AG04449 (cell line): ENCODE results near the gene NAT9.
A peak's percentile ranks its signal among the peaks of the same experiment; 100 is the strongest.

Experiments
- CTCF ChIA-PET: fragments of 350-600 bp; formaldehyde crosslinking; extraction: SDS; loops from one replicate; lab custom pipeline; 2021; ENCODE audit warnings: antibody characterized with exemption; lab: Yijun Ruan, JAX
- POLR2A ChIA-PET: fragments of 400-600, 350-600 bp; formaldehyde crosslinking; extraction: SDS; loops from one replicate; lab custom pipeline; 2020; ENCODE audit warnings: antibody characterized with exemption, inconsistent platforms; lab: Yijun Ruan, JAX
- DNase-seq: peaks from one replicate; pipeline ENCODE4 v3.0.0-alpha.2; 2010; ENCODE audit warnings: low read depth, low spot score
- H3K4me3 ChIP-seq: 2 replicates; pipeline ENCODE4 v1.5.1; 2011; ENCODE audit warnings: low read depth, mild to moderate bottlenecking, control low read depth, low read length
- TF ChIP-seq, protein P1 (sequence below): IDR thresholded peaks from one replicate; pipeline ENCODE4 v1.5.1; 2011; ENCODE audit warnings: mild to moderate bottlenecking, moderate library complexity, low read length, control low read depth, inconsistent platforms; ENCODE audit not compliant: insufficient read depth; ENCODE audit errors: missing control alignments

NAT9 gene

DNA sequence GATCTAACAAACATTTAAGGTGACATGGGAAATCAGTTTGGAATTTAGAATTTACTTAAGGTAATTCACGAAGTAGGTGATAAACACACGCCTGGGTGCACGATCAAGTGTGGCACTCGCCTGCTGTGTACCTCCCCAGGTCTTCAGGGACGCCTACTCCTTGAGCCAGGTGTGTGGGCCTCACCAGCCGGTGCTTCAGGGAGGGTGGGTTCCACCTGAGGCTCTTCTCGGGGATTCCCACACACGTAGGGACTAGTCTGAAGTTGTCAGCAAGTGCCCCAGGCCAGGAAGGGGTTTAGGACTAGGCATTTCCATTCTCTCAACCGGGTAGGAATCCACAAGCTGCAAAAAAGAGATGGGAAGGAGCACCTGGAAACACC lies 9.8 kb upstream of the NAT9 start:
- CTCF ChIA-PET = interaction anchor here (1.0 to 21.5 kb wide), 7 partner anchors 10 to 172 kb away, joined by 3 to 692 read pairs (median 4); partner anchors contain the start of genes GRIN2C and NAT9
- POLR2A ChIA-PET = no interaction called here
- TF ChIP-seq, protein P1, sequence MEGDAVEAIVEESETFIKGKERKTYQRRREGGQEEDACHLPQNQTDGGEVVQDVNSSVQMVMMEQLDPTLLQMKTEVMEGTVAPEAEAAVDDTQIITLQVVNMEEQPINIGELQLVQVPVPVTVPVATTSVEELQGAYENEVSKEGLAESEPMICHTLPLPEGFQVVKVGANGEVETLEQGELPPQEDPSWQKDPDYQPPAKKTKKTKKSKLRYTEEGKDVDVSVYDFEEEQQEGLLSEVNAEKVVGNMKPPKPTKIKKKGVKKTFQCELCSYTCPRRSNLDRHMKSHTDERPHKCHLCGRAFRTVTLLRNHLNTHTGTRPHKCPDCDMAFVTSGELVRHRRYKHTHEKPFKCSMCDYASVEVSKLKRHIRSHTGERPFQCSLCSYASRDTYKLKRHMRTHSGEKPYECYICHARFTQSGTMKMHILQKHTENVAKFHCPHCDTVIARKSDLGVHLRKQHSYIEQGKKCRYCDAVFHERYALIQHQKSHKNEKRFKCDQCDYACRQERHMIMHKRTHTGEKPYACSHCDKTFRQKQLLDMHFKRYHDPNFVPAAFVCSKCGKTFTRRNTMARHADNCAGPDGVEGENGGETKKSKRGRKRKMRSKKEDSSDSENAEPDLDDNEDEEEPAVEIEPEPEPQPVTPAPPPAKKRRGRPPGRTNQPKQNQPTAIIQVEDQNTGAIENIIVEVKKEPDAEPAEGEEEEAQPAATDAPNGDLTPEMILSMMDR = no peak
- H3K4me3 ChIP-seq = no peak overlapping the region
- DNase-seq = no peak

DNA sequence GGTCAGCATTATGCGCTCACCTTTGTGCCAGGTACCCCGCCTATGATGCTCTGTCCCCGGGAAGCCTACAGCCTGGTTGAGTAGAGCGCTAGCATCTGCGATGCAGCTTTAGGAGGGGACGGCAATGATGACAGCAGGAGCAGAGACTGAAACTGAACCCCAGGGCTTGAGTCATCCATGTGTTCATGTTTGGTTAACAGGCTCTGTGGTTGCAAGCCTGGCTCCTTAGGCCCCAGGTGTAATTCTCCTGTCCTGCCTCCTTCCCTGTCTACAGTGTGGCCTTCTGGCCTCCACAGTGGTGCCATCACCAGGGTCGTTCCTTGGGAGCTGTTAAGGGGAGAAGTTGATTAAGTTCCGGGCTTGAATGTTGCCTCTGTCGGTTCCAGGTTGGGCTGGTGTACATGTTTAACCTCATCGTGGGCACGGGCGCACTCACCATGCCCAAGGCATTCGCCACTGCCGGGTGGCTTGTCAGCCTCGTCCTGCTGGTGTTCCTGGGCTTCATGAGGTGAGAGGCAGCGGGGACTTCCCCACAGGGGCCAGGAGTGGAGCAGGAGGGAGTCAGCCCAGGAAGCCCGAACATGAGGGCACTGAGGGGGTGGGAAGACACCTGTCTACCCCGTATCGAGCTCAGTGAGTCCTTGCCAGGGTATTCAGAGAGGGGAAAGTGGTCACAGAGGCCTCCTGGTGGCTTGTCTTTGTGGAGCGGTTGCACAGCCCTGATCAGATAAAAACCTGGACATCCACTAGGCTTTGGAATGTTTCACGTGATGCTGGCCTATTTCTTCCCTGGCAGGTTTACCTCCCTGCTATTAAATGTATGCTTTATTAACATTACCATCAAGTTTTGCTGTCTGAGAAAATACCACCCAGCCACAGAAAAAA lies 9.2 kb upstream of the NAT9 start:
- ChIA-PET POLR2A (no interaction called here), CTCF (interaction anchor here (1.5 to 21.5 kb wide), 4 partner anchors 9 to 77 kb away, joined by 4 to 692 read pairs (median 8); partner anchors contain the start of genes GRIN2C and NAT9)
- H3K4me3 ChIP-seq = no peak overlapping the region
- DNase-seq = no peak
- TF ChIP-seq, protein P1 = no peak

- TF ChIP-seq, protein P1 = no peak
- DNase-seq = no peak
- no peak overlapping the region for H3K4me3 ChIP-seq
- CTCF ChIA-PET = interaction anchor here (0.6 to 21.5 kb wide), 7 partner anchors 9 to 78 kb away, joined by 3 to 692 read pairs (median 6); partner anchors contain the start of gene GRIN2C
- POLR2A ChIA-PET = no interaction called here
These were observed 8.1 kb upstream of the NAT9 start for GRCh38 chr17:74784125-74784810.

DNA sequence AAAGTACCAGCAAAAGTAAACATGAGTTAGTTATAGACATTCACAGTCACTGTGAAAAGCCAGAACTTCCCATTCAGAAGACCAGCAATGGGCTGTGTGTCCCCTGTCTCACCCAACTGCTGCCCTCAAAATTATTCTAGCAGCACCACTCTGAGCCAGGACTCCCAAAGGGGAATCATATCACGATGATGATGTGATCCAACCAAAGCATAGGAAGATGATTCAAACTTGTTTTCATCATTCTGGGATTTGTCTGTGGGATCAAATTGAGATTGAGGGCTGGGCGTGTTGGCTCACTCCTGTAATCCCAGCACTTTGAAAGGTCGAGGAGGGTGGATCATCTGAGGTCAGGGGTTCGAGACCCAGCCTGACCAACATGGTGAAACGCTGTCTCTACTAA lies 6.4 kb upstream of the NAT9 start:
- no peak overlapping the region for H3K4me3 ChIP-seq
- DNase-seq = no peak
- TF ChIP-seq, protein P1 = no peak
- CTCF ChIA-PET = interaction anchor here (1.6 to 11.5 kb wide), 3 partner anchors 9 to 61 kb away, joined by 6 to 159 read pairs (median 6); no protein-coding TSS in a partner anchor
- POLR2A ChIA-PET = no interaction called here

DNA sequence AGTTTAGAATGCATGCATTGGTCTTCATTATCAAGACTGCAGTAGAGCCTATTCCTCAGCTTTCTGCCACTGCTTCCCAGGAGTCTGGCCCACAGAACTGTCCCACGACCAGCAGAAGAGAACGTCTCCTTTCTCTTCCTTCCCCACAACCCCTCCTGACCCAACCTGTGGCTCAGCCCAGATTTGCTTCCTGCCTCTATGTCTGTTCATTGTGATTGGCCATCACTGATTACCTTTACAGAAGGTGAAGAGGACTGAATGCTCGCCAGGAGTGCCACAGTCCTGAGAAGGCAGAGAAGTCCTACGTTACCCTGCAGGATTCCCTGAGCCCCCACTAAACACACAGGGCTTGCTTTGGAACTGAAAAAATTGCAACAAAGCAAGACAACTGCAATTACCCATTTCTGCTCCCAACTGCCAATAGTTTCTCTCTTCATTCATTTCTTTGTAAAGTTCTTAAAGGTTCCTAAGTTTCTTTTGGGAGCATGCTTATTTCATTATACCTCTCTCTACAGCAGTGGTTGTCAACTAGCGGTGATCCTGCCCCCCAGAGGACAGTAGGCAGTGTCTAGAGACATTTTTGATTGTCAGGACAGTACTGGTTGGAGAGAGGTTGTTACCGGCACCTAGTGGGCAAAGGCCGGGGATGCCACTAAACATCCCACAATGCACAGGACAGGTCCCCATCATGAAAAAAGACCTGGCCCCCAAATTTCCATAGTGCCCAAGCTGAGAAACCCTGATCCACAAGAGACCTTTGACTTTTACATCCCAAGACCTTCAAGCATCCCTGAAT lies 4.5 kb upstream of the NAT9 start:
- no peak for DNase-seq
- TF ChIP-seq, protein P1 = peak; percentile 14
- CTCF ChIA-PET = interaction anchor here (1.3 to 11.5 kb wide), 4 partner anchors 10 to 83 kb away, joined by 6 to 159 read pairs (median 52); no protein-coding TSS in a partner anchor
- POLR2A ChIA-PET = no interaction called here
- no peak overlapping the region for H3K4me3 ChIP-seq
